ENCODE measurements around the gene CYGB.
"Not testable (repeated sequence)": the region's sequence is repeated elsewhere in the genome, so short reads cannot be mapped to it uniquely, and the experiment has no call there.

CYGB gene

DNA sequence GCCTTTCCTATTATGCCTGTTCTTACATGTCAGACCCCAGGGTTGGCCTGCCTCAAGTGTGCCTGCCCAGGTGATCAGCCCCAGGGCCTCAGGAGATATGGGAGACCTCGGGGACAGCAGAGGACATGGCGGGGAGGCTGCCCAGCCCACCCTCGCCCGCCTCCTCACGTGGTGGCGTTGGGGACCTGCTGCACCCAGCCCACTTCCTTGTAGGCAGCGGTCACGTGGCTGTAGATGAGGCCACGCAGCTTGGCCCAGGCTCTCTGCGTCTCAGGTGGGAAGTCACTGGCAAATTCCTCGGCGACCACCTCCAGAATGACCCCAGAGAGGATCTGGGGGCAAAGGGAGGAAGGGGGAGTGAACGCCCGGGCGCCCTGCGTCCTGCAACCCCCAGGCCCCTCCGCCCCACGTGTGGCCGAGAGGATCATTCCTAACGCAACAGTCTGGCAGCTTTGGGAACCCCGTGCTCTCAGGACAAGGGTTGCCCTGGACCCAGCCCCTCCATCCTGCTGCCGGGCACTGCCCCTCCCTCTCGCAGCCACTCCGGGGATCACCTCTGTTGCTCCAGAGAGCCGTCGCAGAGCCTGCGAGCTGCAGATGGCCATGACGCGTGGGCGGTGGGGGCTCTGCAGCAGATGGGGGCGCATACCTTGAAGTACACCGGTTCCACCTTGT, 6.6 kb downstream of the CYGB start:
- H3K36me3 ChIP-seq (ENCODE audit: control insufficient read depth, insufficient read depth, low read length), result no peaks in the 10 kb centered on the region
- no peaks in the 10 kb centered on the region for H3K4me1 ChIP-seq (ENCODE audit: control insufficient read depth, insufficient read depth, low read length)
- H3K9ac ChIP-seq (ENCODE audit: low read depth, low read length), result no peak overlapping the region
- H3K9me3 ChIP-seq (ENCODE audit: control insufficient read depth, insufficient read depth, low read length), result no peaks in the 10 kb centered on the region
- H3K27me3 ChIP-seq (ENCODE audit: control insufficient read depth, insufficient read depth, low read length), result peaks cover under 1% of the 10 kb centered on the region
- H3K4me3 ChIP-seq (ENCODE audit: low read depth, low read length), result no peak overlapping the region

DNA sequence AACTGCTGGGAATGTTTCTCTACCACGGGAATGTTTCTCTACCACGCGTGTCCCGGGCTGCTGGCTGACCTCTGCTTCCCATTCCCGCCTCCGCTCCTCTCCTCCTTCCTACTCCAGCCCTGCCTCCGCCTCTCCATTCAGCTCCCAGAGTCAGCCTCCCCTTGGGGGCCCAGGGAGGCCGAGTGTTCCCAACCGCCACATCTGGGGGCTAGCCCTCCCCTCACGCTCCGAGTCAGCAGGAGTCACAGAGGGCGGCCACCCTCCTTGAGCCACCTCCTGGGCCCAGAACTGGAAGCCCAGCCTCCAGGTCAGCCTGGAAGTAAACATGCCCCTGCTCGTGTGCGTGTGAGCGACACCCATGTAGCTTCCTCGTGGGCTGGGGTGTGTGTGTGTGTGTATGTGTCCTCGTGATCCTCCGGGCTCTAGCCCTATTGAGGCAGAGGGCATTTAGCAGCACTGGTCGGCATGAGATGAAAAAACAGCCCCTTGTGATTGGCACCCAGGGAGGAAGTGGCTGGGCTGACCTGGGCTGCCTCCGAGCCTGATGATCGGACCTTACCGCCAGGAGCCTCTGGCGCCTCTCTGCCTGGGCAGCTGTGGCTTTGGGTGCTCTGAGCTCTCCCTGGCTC, 7.3 kb downstream of the CYGB start:
- Histone ChIP-seq H3K4me1 (ENCODE audit: control insufficient read depth, insufficient read depth, low read length) (no peaks in the 10 kb centered on the region), H3K9me3 (ENCODE audit: control insufficient read depth, insufficient read depth, low read length) (no peaks in the 10 kb centered on the region), H3K9ac (ENCODE audit: low read depth, low read length) (no peak overlapping the region), H3K36me3 (ENCODE audit: control insufficient read depth, insufficient read depth, low read length) (no peaks in the 10 kb centered on the region), H3K27me3 (ENCODE audit: control insufficient read depth, insufficient read depth, low read length) (no peaks in the 10 kb centered on the region), H3K4me3 (ENCODE audit: low read depth, low read length) (no peak overlapping the region)

- no peak overlapping the region for H3K9ac ChIP-seq (ENCODE audit: low read depth, low read length)
- no peak overlapping the region for H3K4me3 ChIP-seq (ENCODE audit: low read depth, low read length)
- no peaks in the 10 kb centered on the region for H3K9me3 ChIP-seq (ENCODE audit: control insufficient read depth, insufficient read depth, low read length)
- H3K27me3 ChIP-seq (ENCODE audit: control insufficient read depth, insufficient read depth, low read length), result no peaks in the 10 kb centered on the region
- no peaks in the 10 kb centered on the region for H3K36me3 ChIP-seq (ENCODE audit: control insufficient read depth, insufficient read depth, low read length)
- H3K4me1 ChIP-seq (ENCODE audit: control insufficient read depth, insufficient read depth, low read length), result no peaks in the 10 kb centered on the region
These were observed 8.1 kb downstream of the CYGB start for GRCh38 chr17:76529224-76530094.

GRCh38 chr17:76528528-76529223, 8.8 kb downstream of the CYGB start:
- H3K27me3 ChIP-seq (ENCODE audit: control insufficient read depth, insufficient read depth, low read length), result peaks cover under 1% of the 10 kb centered on the region
- H3K9ac ChIP-seq (ENCODE audit: low read depth, low read length), result no peak overlapping the region
- H3K36me3 ChIP-seq (ENCODE audit: control insufficient read depth, insufficient read depth, low read length), result no peaks in the 10 kb centered on the region
- no peaks in the 10 kb centered on the region for H3K4me1 ChIP-seq (ENCODE audit: control insufficient read depth, insufficient read depth, low read length)
- H3K4me3 ChIP-seq (ENCODE audit: low read depth, low read length), result no peak overlapping the region
- H3K9me3 ChIP-seq (ENCODE audit: control insufficient read depth, insufficient read depth, low read length), result no peaks in the 10 kb centered on the region

GRCh38 chr17:76528156-76528527, 9.4 kb downstream of the CYGB start:
- Histone ChIP-seq H3K4me3 (ENCODE audit: low read depth, low read length) (no peak overlapping the region), H3K4me1 (ENCODE audit: control insufficient read depth, insufficient read depth, low read length) (no peaks in the 10 kb centered on the region), H3K27me3 (ENCODE audit: control insufficient read depth, insufficient read depth, low read length) (peaks cover 5% of the 10 kb centered on the region), H3K36me3 (ENCODE audit: control insufficient read depth, insufficient read depth, low read length) (no peaks in the 10 kb centered on the region), H3K9me3 (ENCODE audit: control insufficient read depth, insufficient read depth, low read length) (no peaks in the 10 kb centered on the region), H3K9ac (ENCODE audit: low read depth, low read length) (no peak overlapping the region)

DNA sequence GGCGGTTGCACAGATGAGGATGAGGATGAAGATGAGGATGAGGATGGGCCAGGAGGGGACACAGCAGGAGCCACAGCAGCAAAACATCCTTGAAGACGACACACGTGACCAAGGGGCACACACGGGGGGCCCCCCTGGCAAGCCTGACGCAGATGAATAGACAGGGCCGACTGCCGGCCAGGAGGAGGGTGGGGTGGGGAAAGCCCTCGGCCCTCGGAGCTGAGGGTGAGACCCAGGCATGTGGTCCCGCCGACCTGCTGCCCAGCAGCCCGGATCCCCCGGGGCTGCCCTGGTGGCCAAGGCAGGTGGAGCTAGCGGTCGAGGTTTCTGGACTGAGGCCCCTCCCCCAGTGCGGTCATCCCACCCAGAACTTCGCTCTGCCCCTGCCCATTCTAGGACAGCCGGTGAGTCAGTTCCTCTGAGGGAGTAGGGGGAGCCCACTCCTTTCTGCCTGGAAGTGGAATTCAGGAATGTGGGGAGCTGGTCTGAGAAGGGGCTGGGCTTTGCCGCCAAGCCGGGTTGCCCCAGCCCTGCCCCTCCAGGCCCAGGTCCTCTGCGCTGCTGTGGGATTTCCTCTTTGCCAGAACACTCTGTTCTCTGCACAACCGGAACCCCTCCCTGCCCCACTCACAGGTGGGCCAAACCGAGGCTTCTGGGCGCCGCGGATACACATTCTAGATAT, 9.9 kb downstream of the CYGB start:
- no peaks in the 10 kb centered on the region for H3K4me1 ChIP-seq (ENCODE audit: control insufficient read depth, insufficient read depth, low read length)
- H3K27me3 ChIP-seq (ENCODE audit: control insufficient read depth, insufficient read depth, low read length), result peaks cover 5% of the 10 kb centered on the region
- no peak overlapping the region for H3K9ac ChIP-seq (ENCODE audit: low read depth, low read length)
- no peaks in the 10 kb centered on the region for H3K9me3 ChIP-seq (ENCODE audit: control insufficient read depth, insufficient read depth, low read length)
- no peaks in the 10 kb centered on the region for H3K36me3 ChIP-seq (ENCODE audit: control insufficient read depth, insufficient read depth, low read length)
- H3K4me3 ChIP-seq (ENCODE audit: low read depth, low read length), result no peak overlapping the region

- H3K36me3 ChIP-seq (ENCODE audit: control insufficient read depth, insufficient read depth, low read length); H3K4me3 ChIP-seq (ENCODE audit: low read depth, low read length); H3K9me3 ChIP-seq (ENCODE audit: control insufficient read depth, insufficient read depth, low read length); H3K4me1 ChIP-seq (ENCODE audit: control insufficient read depth, insufficient read depth, low read length); H3K9ac ChIP-seq (ENCODE audit: low read depth, low read length); H3K27me3 ChIP-seq (ENCODE audit: control insufficient read depth, insufficient read depth, low read length): not testable (repeated sequence)
These were observed 10.5 kb downstream of the CYGB start for GRCh38 chr17:76527016-76527415.

DNA sequence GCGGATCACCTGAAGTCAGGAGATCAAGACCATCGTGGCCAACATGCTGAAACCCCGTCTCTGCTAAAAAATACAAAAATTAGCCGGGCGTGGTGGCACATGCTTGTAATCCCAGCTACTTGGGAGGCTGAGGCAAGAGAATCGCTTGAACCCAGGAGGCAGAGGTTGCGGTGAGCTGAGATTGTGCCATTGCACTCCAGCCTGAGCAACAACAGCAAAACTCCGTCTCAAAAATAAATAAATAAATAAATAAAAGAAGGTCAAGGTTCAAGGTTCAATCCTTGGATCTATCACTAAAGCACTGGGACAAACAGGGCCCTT, 12.0 kb downstream of the CYGB start:
- not testable (repeated sequence) for H3K4me3 ChIP-seq (ENCODE audit: low read depth, low read length); H3K27me3 ChIP-seq (ENCODE audit: control insufficient read depth, insufficient read depth, low read length); H3K36me3 ChIP-seq (ENCODE audit: control insufficient read depth, insufficient read depth, low read length); H3K9ac ChIP-seq (ENCODE audit: low read depth, low read length); H3K9me3 ChIP-seq (ENCODE audit: control insufficient read depth, insufficient read depth, low read length); H3K4me1 ChIP-seq (ENCODE audit: control insufficient read depth, insufficient read depth, low read length)

DNA sequence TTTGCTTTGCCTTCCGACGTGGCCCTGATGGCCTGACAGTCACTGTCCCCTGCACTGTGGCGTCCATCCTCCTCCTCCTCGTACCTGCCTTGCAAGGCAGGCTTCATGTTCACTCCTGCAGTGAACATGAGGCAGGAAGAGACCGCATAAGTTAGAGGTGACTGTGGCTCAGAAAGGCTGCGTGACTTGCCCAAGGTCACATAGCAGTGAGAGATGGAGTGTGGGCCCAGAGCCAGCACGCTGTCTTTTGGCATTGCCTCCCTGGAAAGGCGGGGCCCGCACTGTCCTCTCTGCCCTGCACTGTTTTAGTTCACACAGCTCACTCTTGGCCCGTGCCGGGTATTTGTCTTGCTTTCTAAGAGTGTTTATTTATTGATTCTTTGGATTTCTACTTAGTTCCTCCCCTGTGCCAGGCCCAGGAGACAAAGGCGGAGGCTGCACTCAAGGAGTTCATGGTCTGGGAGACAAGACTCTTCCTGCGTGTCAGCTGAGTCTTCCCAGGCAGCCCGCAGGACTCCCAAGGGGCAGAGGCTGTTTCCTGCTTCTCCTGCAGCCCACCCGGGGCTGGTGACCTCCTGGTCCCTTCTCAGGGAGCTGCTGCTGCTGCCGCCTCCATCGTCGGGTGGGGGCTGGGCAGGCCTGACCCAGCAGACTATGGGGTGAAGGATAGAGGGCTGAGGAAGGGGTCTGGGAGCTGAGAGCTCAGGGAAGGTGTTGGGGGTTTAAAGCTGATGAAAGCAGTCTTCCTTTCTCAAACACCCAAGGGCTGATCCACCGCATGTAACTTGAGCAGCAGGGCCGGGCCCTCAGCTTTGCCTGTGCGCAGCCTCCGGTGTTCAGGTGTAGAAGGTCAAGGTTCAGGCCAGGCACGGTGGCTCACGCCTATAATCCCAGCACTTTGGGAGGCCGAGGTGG, 12.7 kb downstream of the CYGB start:
- H3K4me3 ChIP-seq (ENCODE audit: low read depth, low read length), result no peak overlapping the region
- H3K9ac ChIP-seq (ENCODE audit: low read depth, low read length), result no peak overlapping the region
- H3K36me3 ChIP-seq (ENCODE audit: control insufficient read depth, insufficient read depth, low read length), result no peaks in the 10 kb centered on the region
- H3K4me1 ChIP-seq (ENCODE audit: control insufficient read depth, insufficient read depth, low read length), result no peaks in the 10 kb centered on the region
- peaks cover 5% of the 10 kb centered on the region for H3K27me3 ChIP-seq (ENCODE audit: control insufficient read depth, insufficient read depth, low read length)
- no peaks in the 10 kb centered on the region for H3K9me3 ChIP-seq (ENCODE audit: control insufficient read depth, insufficient read depth, low read length)

DNA sequence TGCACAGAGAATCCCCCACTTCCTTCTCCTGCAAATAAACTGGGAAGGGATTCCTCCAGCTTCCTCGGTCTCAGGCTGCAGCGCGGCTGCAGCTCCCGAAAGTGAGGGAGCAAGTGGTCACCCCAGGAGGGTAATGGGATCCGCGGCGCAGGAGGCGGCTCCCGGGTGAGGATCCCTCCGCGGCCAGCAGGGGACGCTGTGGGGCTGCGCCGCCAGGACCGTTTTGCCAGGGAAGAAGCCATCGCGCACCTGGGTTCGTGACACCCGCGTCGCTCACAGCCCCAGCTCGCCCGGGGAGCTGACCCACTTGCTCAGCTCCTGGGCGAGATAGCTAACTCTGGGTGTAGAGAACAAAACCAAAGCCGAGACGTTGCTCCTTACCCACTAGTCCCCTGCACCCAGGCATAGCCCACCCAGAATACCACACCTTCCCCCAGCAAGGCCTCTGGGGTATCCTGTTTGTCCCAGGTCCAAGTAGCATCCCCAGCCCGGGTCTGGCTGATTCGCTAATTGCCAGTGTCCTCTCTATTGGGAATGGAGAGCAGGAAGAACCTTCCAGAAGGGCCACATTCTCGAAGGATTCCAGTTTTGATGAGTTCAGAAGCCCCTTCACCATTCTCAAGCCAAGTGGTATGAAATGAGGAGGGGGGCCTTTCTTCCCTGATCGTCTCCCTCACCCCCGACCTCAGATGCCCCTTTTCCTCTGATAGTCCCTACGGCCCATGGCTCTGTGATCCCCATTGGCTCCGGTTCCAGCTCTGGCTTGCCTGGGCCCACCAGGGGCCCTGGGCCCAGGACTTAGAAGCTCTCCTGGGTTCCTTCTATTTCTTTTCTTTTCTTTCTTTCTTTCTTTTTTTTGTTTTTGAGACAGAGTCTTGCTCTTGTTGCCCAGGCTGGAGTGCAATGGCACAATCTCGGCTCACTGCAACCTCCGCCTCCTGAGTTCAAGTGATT, 14.1 kb downstream of the CYGB start:
- no peak overlapping the region for H3K9ac ChIP-seq (ENCODE audit: low read depth, low read length)
- no peaks in the 10 kb centered on the region for H3K36me3 ChIP-seq (ENCODE audit: control insufficient read depth, insufficient read depth, low read length)
- H3K27me3 ChIP-seq (ENCODE audit: control insufficient read depth, insufficient read depth, low read length), result peaks cover 5% of the 10 kb centered on the region
- H3K4me1 ChIP-seq (ENCODE audit: control insufficient read depth, insufficient read depth, low read length), result no peaks in the 10 kb centered on the region
- no peak overlapping the region for H3K4me3 ChIP-seq (ENCODE audit: low read depth, low read length)
- H3K9me3 ChIP-seq (ENCODE audit: control insufficient read depth, insufficient read depth, low read length), result no peaks in the 10 kb centered on the region

Measured in iPS-15b (cell line).